H1 (cell line): Measurements from ENCODE around the gene ALOX15.

Experiments used
- ATF3 ChIP-seq: IDR thresholded peaks from 2 replicates; pipeline ENCODE4 v1.6.1; 2011; ENCODE audit warnings: low read depth, mild to moderate bottlenecking, low read length; ENCODE audit not compliant: insufficient read depth
- CTCF ChIP-seq, 3 experiments: IDR thresholded peaks; 1 replicate in 2 of 3; 2 replicates in 1 of 3; pipeline versions ENCODE4 v1.5.1 to v1.6.1; 2011; ENCODE audit warnings: low read length in 3 of 3, mild to moderate bottlenecking in 3 of 3, inconsistent platforms in 2 of 3, low read depth in 1 of 3, moderate library complexity in 1 of 3; ENCODE audit not compliant: insufficient read depth in 1 of 3; ENCODE audit errors: control extremely low read depth in 1 of 3
- HDAC6 ChIP-seq: IDR thresholded peaks from one replicate; pipeline ENCODE4 v1.7.1; 2012; ENCODE audit warnings: low read depth, mild to moderate bottlenecking, inconsistent platforms, low read length, moderate library complexity
- MAX ChIP-seq: IDR thresholded peaks from 2 replicates; pipeline ENCODE4 v1.6.1; 2012; ENCODE audit warnings: inconsistent platforms
- POLR2A ChIP-seq, 2 experiments: IDR thresholded peaks; 1 replicate in 1 of 2; 2 replicates in 1 of 2; pipeline ENCODE4 v1.6.1; 2011; ENCODE audit warnings: low read depth in 2 of 2, low read length in 2 of 2, mild to moderate bottlenecking in 2 of 2; ENCODE audit errors: control extremely low read depth in 1 of 2
- POU5F1 ChIP-seq: IDR thresholded peaks from 2 replicates; pipeline ENCODE4 v1.6.1; 2011; ENCODE audit warnings: low read depth, mild to moderate bottlenecking, low read length, moderate library complexity
- SAP30 ChIP-seq: fragments of 300-600 bp; sonication (generic); IDR thresholded peaks from 2 replicates; pipeline ENCODE4 v1.7.1; 2012; ENCODE audit warnings: low read length, moderate library complexity, mild to moderate bottlenecking, inconsistent platforms; ENCODE audit not compliant: insufficient read depth, insufficient replicate concordance
- SP1 ChIP-seq: IDR thresholded peaks from 2 replicates; pipeline ENCODE4 v1.6.1; 2011; ENCODE audit warnings: low read depth, low read length
- SUZ12 ChIP-seq: fragments of 200-600 bp; sonication (generic); IDR thresholded peaks from 2 replicates; pipeline ENCODE4 v1.6.1; 2012; ENCODE audit warnings: mild to moderate bottlenecking, inconsistent platforms, low read length, moderate library complexity, mixed read lengths
- USF2 ChIP-seq: IDR thresholded peaks from 2 replicates; pipeline ENCODE4 v1.6.1; 2011; ENCODE audit warnings: low read length, improper control_type of control experiment

GRCh38 chr17:4617590-4618351, 23.7 kb downstream of the ALOX15 start:
- no peak for TF ChIP-seq CTCF (IDR thresholded peaks at IDR 0.05; ENCODE audit: control extremely low read depth in 1 of 3, insufficient read depth in 1 of 3, low read depth in 1 of 3, low read length in 3 of 3)
- no peak for TF ChIP-seq POLR2A (IDR thresholded peaks at IDR 0.05; ENCODE audit: control extremely low read depth in 1 of 2, low read depth in 2 of 2, low read length in 2 of 2)
- TF ChIP-seq SAP30, result no peak
- no peak for TF ChIP-seq USF2
- no peak for TF ChIP-seq ATF3
- no peak for TF ChIP-seq SP1
- no peak for TF ChIP-seq POU5F1
- TF ChIP-seq SUZ12, result no peak
- TF ChIP-seq MAX, result no peak
- TF ChIP-seq HDAC6, result no peak
